Colon (tissue), 2 donors: ENCODE measurements around the gene C1orf56.

Experiments used
- FAIRE-seq: peaks from 2 replicates; lab custom pipeline; 2012; peaks lifted over from hg19 to GRCh38; lab: Jason Lieb, UNC
- donor health status: control.
- donor health status: control.

C1orf56 gene

DNA sequence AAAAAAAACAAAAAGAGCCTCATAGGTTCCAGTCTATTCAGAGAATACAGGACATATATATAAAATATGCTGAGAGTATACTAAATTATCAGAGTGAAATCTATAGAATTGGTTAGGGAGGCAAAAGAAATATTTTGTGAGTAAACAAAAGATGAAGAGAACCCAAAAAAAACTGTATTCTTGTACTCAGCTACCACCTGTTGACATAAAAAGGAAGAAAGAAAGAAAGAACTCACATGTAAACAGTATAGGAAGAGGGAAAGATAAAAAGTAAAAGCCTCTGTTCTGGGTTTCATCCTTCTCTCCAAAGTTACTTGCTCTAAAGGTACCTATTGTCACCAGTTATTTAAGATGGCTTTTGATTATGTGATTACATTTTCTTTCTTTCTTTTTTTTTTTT is 21.1 kb upstream of the C1orf56 start:
- FAIRE-seq, result no peak

DNA sequence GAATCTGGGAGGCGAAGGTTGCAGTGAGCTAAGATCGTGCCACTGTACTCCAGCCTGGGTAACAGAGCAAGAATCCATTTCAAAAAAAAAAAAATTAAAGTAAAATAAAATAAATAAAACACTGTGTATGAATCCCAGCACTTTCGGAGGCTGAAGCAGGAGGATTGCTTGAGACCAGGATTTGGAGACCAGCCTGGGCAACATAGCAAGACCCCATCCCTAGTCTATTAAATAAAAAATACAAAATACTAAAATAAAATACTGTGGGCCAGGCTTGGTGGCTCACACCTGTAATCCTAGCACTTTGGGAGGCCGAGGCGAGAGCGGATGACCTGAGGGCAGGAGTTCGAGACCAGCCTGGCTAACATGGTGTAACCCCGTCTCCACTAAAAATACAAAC is 15.4 kb upstream of the C1orf56 start:
- FAIRE-seq, result no peak

DNA sequence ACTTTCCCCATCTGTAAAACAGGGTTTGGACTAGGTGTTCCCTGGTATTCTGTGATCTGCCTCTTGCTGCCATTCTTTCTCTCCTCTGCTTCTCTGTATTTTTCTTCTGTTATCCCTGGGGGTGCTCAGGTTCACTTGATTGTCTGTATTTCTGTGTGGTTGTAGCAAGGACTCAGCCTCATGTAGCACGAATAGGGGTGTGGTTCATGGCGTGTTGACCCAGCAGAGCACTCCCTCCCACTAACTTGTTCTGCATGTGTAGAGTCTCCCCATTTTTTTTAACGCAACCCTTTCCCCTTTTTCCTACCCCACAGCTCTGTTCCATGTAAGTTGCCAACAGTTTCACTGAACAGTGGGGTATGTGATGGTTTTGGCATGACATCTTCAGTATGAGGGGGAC is 12.4 kb upstream of the C1orf56 start:
- no peak for FAIRE-seq

DNA sequence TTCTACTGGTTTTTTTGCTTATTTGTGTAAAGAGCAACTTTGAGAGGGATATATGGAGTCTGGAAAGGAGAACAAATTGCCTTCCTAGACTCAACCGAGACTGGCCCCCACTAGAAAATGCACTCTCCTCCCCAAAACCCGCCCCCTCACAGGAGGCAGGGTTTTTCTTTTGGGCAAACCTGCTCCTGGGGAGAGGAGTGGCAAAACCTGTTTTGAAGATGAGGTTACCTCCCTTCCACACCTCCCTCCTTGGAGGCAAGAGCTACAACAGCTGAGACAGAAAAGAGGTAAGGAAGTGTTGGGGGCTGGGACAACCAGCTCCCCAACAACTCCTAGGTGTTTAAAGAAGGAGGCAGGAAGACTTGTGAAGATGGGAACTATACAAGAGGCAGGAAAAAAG is 11.2 kb upstream of the C1orf56 start, which contains the start of gene BNIPL:
BNIPL (plus strand) TSS at position 231 of the 400 bp plus-strand sequence; CDS start at position 371, 140 bp downstream.
- no peak for FAIRE-seq

DNA sequence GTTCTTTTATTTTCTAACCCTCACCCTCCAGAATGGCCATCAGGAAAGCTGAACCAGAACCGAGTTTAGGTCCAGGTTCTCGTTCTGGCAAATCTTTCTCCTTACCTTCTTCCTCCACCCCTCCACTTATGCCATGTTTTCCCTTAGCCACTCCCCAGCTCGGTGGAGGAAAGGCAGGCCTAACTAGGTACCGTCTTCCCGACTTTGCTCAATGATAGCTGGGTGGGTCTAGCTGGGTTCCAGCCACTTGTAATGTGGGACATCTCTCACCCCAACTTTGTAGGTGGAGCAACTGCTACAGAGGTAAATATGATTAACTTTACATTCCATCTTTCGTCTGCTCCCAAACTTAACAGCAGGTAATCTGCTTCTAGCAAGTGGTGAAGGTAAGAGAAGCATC is 10.5 kb upstream of the C1orf56 start:
- FAIRE-seq, result no peak

DNA sequence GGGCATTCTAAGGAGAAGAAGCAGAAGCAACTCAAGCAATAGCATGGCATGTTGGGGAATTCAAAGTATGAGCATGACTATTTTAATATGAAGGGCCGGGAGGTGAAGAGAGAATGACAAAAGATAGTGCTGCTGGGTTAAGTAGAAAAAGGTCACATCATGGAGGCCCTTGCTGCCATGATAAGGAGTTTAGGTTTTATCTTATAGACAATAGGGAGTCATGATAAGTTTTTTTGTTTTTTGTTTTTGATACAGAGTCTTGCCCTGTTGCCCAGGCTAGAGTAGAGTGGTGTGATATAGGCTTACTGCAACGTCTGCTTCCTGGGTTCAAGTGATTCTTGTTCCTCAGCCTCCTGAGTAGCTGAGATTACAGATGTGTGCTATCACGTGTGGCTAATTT is 8.0 kb upstream of the C1orf56 start:
- no peak for FAIRE-seq

DNA sequence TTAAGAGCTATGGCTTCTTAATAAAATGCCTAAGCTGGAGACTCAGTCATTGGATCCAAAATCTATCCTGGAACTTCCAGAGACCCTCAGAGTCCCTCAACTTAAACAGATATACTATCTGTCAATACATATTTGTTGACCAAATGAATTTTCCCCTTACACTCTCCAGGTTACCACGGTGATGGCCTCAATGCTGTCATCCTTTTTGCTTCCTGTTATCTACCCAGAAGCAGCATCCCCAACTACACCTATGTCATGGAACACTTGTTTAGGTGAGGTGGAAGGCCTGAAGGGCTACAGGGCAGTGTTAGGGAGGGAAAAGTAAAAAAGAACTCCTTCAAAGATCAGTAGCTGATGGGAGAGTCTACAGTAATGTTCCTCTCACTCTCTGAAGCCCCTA is 4.4 kb upstream of the C1orf56 start:
- no peak for FAIRE-seq

DNA sequence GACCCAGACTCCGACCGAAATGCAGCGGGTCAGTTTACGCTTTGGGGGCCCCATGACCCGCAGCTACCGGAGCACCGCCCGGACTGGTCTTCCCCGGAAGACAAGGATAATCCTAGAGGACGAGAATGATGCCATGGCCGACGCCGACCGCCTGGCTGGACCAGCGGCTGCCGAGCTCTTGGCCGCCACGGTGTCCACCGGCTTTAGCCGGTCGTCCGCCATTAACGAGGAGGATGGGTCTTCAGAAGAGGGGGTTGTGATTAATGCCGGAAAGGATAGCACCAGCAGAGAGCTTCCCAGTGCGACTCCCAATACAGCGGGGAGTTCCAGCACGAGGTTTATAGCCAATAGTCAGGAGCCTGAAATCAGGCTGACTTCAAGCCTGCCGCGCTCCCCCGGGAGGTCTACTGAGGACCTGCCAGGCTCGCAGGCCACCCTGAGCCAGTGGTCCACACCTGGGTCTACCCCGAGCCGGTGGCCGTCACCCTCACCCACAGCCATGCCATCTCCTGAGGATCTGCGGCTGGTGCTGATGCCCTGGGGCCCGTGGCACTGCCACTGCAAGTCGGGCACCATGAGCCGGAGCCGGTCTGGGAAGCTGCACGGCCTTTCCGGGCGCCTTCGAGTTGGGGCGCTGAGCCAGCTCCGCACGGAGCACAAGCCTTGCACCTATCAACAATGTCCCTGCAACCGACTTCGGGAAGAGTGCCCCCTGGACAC is 534 bp downstream of the C1orf56 start:
- no peak for FAIRE-seq

DNA sequence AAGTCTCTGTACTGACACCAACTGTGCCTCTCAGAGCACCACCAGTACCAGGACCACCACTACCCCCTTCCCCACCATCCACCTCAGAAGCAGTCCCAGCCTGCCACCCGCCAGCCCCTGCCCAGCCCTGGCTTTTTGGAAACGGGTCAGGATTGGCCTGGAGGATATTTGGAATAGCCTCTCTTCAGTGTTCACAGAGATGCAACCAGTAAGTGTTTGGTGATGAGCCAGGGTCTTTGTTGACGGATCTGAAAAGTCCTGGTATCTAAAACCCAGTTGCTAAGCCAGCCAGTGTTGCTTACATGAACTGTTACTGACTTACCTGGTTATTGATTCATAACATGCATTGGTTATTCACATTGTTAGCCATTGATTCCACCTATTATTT is 1.1 kb downstream of the C1orf56 start:
- FAIRE-seq, result no peak

DNA sequence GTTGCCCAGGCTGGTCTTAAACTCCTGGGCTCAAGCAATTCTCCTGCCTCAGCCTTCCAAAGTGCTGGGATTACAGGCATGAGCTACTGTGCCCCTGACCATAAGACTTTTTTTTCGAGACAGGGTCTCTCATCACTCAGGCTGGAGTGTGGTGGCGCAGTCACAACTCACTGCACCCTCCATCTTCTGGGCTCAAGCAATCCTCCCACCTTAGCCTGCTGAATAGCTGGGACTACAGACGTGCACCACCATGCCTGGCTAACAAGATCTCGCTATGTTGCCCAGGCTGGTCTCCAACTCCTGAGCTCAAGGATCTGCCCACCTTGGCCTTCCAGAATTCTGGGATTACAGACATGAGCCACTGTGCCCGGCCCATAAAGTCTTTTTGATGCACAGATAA is 1.9 kb downstream of the C1orf56 start:
- no peak for FAIRE-seq

DNA sequence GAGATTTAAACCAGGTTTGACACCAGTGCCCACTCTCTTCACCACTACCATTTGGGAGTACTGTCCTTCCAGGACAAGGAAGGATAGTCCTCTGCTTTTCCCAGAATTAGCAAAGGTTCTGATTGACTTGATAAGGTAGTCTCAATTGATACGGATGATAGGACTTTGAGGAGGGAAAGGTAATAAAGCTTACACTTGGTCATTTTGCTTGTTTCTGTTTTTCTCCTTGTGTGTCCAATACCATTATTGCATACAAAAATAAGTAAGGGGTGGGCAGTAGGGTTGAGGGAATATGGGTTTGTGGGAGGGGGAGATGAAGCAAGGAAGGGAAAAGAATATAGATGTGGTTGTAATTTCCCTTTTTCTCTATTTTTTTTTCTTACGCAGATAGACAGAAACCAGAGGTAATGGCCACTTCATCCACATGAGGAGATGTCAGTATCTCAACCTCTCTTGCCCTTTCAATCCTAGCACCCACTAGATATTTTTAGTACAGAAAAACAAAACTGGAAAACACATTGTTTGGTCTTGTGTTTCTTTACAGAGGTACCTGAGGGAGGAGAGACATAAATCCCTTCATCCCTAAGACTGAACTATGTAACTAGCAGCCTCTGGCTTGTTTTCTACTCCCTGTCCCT is 2.6 kb downstream of the C1orf56 start:
- no peak for FAIRE-seq

DNA sequence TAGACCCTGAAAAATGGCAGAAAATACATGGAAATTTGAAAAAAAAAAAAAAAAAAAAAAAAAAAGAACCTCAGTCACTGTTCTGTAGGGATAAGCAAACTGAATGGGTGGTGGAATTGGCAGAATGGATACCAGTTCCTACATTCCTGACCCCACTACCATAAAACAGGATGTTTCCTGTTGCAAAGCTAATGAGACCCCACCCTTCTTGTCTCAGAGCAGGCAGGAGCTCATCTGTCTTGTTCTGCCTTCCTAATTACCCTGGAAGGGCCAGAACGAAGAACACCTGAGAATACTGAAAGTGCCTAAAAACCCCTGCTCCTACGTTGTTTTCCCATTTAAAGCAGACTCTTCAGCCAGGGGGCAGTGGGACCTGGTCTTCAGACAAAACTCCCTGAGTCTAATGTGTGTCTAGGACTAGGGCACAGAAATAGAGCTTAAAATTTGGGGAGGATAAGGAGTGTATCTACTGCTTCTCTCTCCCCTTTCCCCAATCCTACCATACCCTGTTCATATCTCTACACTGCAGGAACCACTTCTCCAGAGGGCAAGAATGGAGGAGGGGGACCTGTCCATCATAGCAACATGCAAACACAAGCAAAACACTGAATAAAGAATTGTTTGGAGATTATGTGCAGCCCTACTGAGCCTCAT is 3.9 kb downstream of the C1orf56 start:
- no peak for FAIRE-seq

DNA sequence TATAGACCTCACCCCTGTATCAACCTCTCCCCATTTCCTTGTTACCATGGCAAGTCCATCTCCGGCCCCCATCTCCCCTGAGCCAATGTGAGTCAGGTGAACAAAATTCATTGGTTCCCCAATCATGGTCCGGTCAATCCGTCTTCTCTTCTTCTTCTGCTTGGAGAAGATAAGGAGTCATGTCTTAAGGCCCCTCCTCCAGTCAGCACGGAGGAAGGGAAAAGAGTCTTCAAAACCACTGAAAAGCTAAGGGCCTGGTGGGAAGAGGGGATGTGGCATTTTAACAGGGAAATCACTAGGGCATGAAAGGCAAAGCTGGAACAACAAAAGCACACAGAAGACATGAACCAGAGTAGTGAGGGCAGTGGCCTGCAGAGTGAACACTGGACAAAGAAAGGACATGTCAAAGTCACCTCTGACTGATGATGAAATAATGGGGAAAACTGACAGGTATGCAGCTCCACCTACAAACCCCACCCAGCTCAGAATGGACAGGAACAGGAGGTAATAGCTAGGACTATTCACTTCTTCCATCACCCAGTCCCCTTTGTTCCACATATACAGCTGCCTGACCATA is 7.5 kb downstream of the C1orf56 start:
- no peak for FAIRE-seq

DNA sequence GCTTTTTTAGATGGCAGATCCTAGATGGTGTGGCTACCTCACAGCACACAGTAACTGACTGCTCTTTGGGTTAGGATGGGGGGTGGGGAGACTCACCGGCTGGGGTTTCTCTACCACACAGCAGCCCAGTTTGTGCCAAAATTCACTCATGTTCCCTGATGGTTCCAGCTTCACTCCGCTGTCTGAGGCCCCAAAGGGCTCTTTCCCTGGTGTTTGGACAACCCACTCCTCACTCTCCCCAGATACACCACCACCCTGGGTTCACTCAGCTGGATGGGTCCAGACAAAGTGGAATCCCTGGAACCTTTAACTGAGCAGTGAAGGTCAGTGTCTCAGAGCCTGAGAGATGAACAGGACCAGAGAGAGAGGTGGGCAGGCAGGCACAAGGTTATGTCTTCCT is 8.0 kb downstream of the C1orf56 start:
- no peak for FAIRE-seq

DNA sequence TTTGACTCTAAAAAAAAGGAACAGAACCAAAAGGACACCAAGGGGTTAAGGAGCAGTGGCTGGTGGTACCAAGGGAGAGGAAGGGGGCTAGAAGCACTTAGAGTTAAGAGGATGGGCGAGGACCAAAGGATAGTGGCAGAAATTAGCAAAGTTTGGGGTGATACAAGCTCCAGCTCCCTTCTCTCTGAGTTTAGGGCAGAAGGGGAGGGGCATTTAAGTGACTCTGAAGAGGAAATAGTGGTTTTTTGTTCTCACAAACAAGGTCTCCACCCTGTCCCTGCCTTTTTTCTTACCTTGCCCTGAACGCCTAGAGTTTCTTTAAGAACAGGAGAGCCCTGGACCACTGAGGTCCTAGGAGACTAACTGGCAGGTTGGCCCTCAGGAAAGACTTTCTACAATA is 8.6 kb downstream of the C1orf56 start:
- FAIRE-seq, result no peak

DNA sequence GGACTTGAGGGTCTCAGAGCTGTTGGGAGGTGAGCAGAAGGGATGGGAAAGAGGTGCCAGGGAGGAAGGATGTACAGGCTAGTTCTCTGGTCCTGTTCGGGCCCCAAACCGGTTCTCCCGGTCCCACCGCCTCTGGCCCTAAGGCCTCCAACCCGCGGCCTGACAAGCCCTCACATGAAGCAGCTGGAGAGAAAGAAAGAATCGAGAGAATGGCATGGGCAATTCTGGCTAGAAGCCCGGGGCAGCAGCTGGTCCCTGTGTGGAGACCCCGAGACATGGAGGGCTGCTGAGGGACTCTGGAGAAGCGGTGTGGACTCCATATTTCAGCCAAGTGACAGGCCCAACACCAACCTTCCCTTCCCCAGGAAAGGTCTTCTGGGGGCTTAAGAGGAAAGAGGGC is 11.1 kb downstream of the C1orf56 start:
- FAIRE-seq, result no peak

DNA sequence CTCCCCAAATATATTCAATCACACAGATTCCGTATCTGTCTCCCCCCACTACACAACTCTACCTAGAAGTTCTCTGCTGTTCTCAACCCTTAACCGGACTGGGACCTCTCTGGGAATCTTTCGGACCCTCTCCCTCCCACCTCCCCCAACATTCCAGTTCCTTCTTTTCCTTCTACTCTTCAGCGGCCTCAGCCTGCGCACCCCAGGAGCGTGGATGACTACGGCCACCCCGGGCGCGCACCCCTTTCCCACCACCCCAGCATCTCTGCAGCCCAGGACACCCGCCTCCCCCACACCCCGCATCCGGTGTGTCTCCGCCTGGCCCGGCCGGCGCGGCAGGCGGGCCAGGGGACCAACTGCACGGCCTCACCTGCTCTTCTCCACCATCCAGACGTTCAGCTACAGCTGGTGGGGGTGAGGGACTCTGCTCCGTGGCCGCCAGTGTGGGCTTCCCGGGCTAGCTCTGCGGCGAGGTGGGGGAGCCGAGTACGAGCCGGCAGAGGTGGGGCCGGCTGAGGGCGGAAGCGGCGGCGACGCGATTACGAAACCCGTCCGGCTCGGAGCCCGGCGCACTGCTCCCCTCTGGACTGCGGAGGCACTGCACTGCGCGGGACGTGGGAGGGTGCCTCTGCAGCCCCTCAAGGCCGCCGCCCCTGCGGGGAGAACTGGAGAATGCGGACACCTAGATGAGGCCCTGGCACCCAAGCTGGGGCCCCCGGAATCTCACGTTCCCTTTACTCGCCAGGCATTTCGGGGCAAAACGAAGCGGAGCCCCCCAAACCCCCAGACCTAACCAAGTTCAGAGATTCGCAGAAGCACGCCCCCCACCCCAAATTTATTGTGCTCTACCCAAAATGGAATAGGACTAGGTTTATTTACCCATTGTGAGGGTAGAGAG is 11.8 kb downstream of the C1orf56 start, which contains the start of gene CDC42SE1:
CDC42SE1 (minus strand) TSS at position 514 of the 898 bp plus-strand sequence. CDS start 3,892 bp downstream, outside the sequence.
- no peak for FAIRE-seq

DNA sequence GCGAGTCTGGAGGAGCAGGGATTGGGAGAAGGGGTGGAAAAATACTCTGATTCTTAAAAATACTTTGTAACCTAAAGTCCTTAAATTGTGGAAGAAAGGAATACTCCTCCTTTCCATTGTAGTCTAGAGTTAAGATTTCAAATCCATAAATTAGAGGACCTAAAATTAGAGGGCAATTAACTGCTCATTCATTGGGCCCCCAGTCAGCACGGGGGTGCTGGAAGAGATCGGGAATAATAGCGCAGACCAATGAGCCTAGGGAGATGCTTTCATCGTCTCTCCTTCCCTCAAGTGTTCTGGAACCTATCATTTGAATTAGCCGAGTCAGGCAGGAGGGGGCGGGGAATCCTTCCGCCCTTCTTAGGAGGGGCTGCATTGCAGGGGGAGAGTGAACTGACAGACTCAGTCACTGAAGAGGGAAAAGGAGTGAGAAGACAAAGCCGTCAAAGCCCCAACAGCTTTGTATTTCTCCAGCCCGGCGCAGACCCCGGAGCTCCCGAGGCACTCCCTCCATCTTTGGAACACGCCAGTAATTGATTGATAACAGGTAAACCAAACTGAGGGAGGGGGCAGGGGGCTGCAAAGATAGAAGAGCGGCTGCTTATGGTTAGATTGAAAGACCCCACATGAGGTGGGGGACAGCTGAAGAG is 12.6 kb downstream of the C1orf56 start, which contains the start of gene MLLT11:
MLLT11 (plus strand) TSS at position 391 of the 650 bp plus-strand sequence. CDS start 6,828 bp downstream, outside the sequence.
- no peak for FAIRE-seq

DNA sequence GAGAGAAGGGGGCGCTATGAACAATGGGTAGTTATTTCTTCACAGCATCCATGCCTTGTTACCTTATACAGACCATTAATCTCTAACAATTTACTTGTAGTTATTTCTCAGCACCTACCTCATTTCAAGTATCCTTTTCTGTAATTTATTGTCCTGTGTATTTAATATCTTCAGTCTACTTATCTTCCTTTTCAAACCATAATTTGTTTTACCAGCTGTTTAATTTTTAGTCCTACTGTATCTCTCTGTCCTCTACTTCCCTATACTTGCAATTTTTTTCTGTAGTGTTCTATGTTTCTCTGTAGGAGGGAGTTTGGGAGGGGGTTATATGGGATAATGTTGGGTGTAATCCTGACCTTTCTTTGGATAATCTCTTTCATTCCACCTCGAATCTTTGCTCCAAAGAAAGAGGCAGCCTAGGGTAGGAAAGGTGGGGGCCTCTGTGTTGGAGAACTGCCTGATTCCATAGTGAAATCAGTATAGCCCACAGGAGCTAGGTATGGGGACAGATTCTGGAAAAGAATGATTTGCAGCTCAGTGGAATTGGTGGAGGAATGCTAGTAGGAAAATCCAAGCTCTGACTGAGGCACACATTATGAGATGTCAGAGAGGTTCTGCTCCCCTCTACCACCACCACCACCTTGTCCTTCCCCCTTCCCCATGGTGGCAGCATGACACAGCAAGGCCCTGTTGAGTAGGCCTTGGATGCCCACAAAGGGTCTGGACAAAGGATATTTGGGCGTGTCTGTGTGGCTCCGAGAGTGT is 13.3 kb downstream of the C1orf56 start:
- no peak for FAIRE-seq

DNA sequence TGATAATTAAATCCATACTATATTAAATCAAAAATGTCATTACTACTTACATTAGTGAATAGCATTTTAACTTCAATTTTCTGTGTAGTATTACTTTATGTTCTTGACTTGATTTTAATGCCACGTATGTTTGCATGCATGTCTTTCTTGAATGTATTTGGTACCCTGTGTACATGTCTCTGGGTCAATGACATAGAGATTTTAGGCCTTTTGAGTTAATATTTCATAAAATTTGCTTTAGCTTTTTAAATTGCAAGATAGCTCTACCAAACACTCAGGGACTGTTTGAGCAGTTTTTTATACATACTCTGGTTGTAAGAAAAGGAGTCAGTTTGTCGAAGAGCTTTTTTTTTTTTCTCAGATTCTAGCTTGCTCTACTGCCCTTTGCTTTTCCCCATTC is 14.2 kb downstream of the C1orf56 start:
- no peak for FAIRE-seq
